GM23338 (cell line): Measurements from ENCODE around the gene RNASEH2C. TPM values are rescaled to one million over a fixed set of nuclear protein-coding genes. Genes with fewer than 3 reads are reported as not detected.

Source experiments
- ATAC-seq: fragments of 200-7000 bp; cut with Tn5 transposase; 3 replicates; pipeline ENCODE4 v1.9.1; 2020
- DNase-seq: peaks from one replicate; pipeline ENCODE4 v3.0.0-alpha.2; 2015; ENCODE audit warnings: low spot score
- H2AFZ ChIP-seq: fragments of 200-600 bp; sonication (generic); 2 replicates; pipeline ENCODE4 v1.8.0; 2016; ENCODE audit warnings: antibody characterized with exemption, mild to moderate bottlenecking, moderate library complexity
- H3F3A ChIP-seq: fragments of 200-600 bp; sonication (generic); replicated peaks from 2 replicates; pipeline ENCODE4 v1.8.0; 2017; ENCODE audit warnings: antibody characterized with exemption, mixed run types, low read depth
- H3K27ac ChIP-seq: fragments of 200-600 bp; sonication (generic); 2 replicates; pipeline ENCODE4 v1.6.1; 2016; ENCODE audit warnings: low read depth
- H3K27me3 ChIP-seq: fragments of 200-600 bp; sonication (generic); 2 replicates; pipeline ENCODE4 v1.8.0; 2016; ENCODE audit warnings: mild to moderate bottlenecking, mixed run types, moderate library complexity; ENCODE audit not compliant: insufficient read depth
- H3K36me3 ChIP-seq: fragments of 200-600 bp; sonication (generic); 2 replicates; pipeline ENCODE4 v1.8.0; 2016; ENCODE audit warnings: mild to moderate bottlenecking; ENCODE audit not compliant: insufficient read depth
- H3K4me1 ChIP-seq: fragments of 200-600 bp; sonication (generic); 2 replicates; pipeline ENCODE4 v1.8.0; 2016; ENCODE audit warnings: mild to moderate bottlenecking, moderate library complexity; ENCODE audit not compliant: insufficient read depth
- H3K4me2 ChIP-seq: fragments of 200-600 bp; sonication (generic); 2 replicates; pipeline ENCODE4 v1.7.1; 2017; ENCODE audit warnings: mixed run types
- H3K4me3 ChIP-seq: fragments of 200-600 bp; sonication (generic); 2 replicates; pipeline ENCODE4 v1.6.1; 2016; ENCODE audit warnings: mixed run types
- H3K79me2 ChIP-seq: fragments of 200-600 bp; sonication (generic); replicated peaks from 2 replicates; pipeline ENCODE4 v1.8.0; 2017; ENCODE audit warnings: mild to moderate bottlenecking; ENCODE audit not compliant: insufficient read depth
- H3K9me2 ChIP-seq: fragments of 200-600 bp; sonication (generic); 2 replicates; pipeline ENCODE4 v1.8.0; 2017; ENCODE audit not compliant: insufficient read depth
- H4K20me1 ChIP-seq: fragments of 200-600 bp; sonication (generic); replicated peaks from 2 replicates; pipeline ENCODE4 v1.8.0; 2017; ENCODE audit warnings: mild to moderate bottlenecking; ENCODE audit not compliant: insufficient read depth
- H3K27ac Mint-ChIP-seq: 2 replicates; pipeline ENCODE4 v1.8.0; 2020; ENCODE audit warnings: inconsistent platforms, mild to moderate bottlenecking, moderate library complexity, mixed read lengths
- H3K27me3 Mint-ChIP-seq: 3 replicates; pipeline ENCODE4 v1.8.0; 2022; ENCODE audit warnings: low read depth, mild to moderate bottlenecking, moderate library complexity, mixed read lengths, inconsistent platforms; ENCODE audit not compliant: insufficient read depth, poor library complexity
- H3K36me3 Mint-ChIP-seq: 3 replicates; pipeline ENCODE4 v1.8.0; 2021; ENCODE audit warnings: low read depth, mild to moderate bottlenecking, inconsistent platforms, moderate library complexity, mixed read lengths
- H3K4me1 Mint-ChIP-seq: 3 replicates; pipeline ENCODE4 v1.8.0; 2020; ENCODE audit warnings: mild to moderate bottlenecking, inconsistent platforms, mixed read lengths
- H3K4me3 Mint-ChIP-seq: 3 replicates; pipeline ENCODE4 v1.8.0; 2021; ENCODE audit warnings: moderate library complexity, mild to moderate bottlenecking, inconsistent platforms, mixed read lengths
- H3K9me3 Mint-ChIP-seq: 3 replicates; pipeline ENCODE4 v1.8.0; 2020; ENCODE audit warnings: moderate library complexity, mild to moderate bottlenecking, inconsistent platforms, mixed read lengths
- CREB1 ChIP-seq: fragments of 250-450 bp; sonication (Bioruptor Pico); IDR thresholded peaks from 2 replicates; pipeline ENCODE4 v1.5.0; 2020; ENCODE audit warnings: low read depth, mild to moderate bottlenecking, moderate library complexity
- EZH2 ChIP-seq: fragments of 200-600 bp; sonication (generic); IDR thresholded peaks from one replicate; pipeline ENCODE4 v1.8.0; 2017; ENCODE audit warnings: antibody characterized with exemption, mild to moderate bottlenecking, low read depth; ENCODE audit not compliant: unreplicated experiment
- EZH2phosphoT487 ChIP-seq: fragments of 200-600 bp; sonication (generic); IDR thresholded peaks from one replicate; pipeline ENCODE4 v1.8.1; 2018; ENCODE audit warnings: antibody characterized with exemption; ENCODE audit not compliant: unreplicated experiment
- NANOG ChIP-seq: IDR thresholded peaks from 2 replicates; pipeline ENCODE4 v1.6.1; 2016; ENCODE audit warnings: antibody characterized with exemption, borderline replicate concordance
- POLR2AphosphoS5 ChIP-seq: IDR thresholded peaks from 2 replicates; pipeline ENCODE4 v1.6.1; 2016; ENCODE audit warnings: antibody characterized with exemption, low read depth
- STAT1 ChIP-seq: IDR thresholded peaks from one replicate; pipeline ENCODE4 v1.6.1; 2016; ENCODE audit warnings: antibody characterized with exemption; ENCODE audit not compliant: unreplicated experiment
- ZNF114 ChIP-seq: fragments of 250-450 bp; sonication (Bioruptor Pico); IDR thresholded peaks from 2 replicates; pipeline ENCODE4 v1.5.0; 2020; ENCODE audit warnings: mild to moderate bottlenecking, moderate library complexity
- ZNF331 ChIP-seq: fragments of 250-450 bp; sonication (Bioruptor Pico); IDR thresholded peaks from 2 replicates; pipeline ENCODE4 v1.5.0; 2020; ENCODE audit warnings: low read depth, mild to moderate bottlenecking, moderate library complexity
- polyA plus RNA-seq: library from polyadenylated mRNA; unstranded; fragments of >200 nt; fragmentation: Nextera tagmentation; extraction: Ambion mirVana; gene quantifications from 2 replicates; pipeline ENCODE4 v1.2.1, GENCODE V29; 2016
- total RNA-seq: library from RNA; depleted of rRNA; stranded (reverse); fragments of >200 nt; shearing (Covaris generic); gene quantifications from 2 replicates; pipeline ENCODE4 v1.2.3, GENCODE V29; 2014
- TF ChIP-seq, protein P1 (sequence below): IDR thresholded peaks from 2 replicates; pipeline ENCODE4 v1.6.1; 2016; ENCODE audit warnings: antibody characterized with exemption
- TF ChIP-seq, protein P2 (sequence below), 2 experiments: fragments of 200-600 bp in 1 of 2; sonication (generic) in 1 of 2; conservative IDR thresholded peaks; 2 replicates each; pipeline versions ENCODE4 v1.5.1 to v1.6.1; 2016 to 2017; ENCODE audit warnings: antibody characterized with exemption in 2 of 2, low read depth in 2 of 2, mild to moderate bottlenecking in 2 of 2, moderate library complexity in 1 of 2
- TF ChIP-seq, protein P3 (sequence below): IDR thresholded peaks from one replicate; pipeline ENCODE4 v1.6.1; 2018; ENCODE audit warnings: antibody characterized with exemption; ENCODE audit not compliant: unreplicated experiment

The RNASEH2C gene
- total and polyA plus RNA-seq, 2 experiments from 2014 or later: 37.8 to 73.2 TPM

DNA sequence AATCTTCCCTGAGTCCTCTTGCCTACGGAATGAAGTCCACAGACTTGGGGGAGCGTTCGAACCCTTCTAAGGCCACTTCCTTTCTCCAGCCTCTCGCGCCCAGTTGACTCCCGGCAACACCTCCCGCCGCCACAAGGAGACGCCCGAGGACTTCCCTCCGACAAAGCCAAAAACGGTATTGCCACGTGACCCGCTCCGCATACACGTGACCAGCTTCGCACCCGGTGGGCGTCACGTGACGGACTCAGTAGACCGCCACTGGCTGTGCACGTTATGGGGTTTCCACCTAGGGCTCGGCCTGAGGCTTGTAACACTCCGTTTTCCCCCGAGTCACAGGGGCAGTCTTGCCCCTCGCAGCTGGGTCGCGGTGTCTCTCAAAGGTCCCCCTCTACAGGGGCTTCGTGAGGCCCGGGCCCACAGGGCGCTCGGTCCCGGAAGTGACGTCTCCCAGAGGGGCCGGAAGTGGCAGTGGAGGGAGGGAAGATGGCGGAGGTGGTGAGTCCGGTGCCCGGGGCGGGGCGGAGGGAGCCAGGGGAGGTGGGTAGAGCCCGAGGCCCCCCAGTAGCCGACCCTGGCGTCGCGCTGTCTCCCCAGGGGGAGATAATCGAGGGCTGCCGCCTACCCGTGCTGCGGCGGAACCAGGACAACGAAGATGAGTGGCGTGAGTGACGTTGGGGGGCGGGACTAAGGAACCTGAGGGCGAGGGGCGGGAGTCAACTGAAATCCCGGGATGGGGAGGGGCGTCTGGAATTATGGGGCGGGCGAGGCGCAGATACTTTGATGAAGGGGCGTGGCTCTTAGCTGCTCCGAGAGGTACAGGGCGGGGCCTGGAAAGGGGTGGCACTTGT, 8.6 kb downstream of the RNASEH2C start, which contains the start of gene KAT5:
TSS of gene KAT5 (plus strand) at position 468 of the 848 bp plus-strand sequence. CDS start at position 484, 16 bp downstream.
- peaks cover 14% of the 10 kb centered on the region for H3K27me3 Mint-ChIP-seq
- Histone ChIP-seq H3K9me2 (no peaks in the 10 kb centered on the region), H3K4me1 (no peaks in the 10 kb centered on the region), H3F3A (0 out of 2 replicates have a peak, but pooled peaks cover 2% of the 10 kb centered on the region), H3K4me3 (peak within 1 kb of the TSS; percentile 90), H4K20me1 (no peaks in the 10 kb centered on the region), H3K27me3 (no peaks in the 10 kb centered on the region), H3K4me2 (peak within 1 kb of the TSS; percentile 89), H3K36me3 (peaks cover 15% of the 10 kb centered on the region; the same call in 1 of the 2 replicates), H2AFZ (peak within 1 kb of the TSS; percentile 98), H3K79me2 (peaks cover 5% of the 10 kb centered on the region; the same call in 1 of the 2 replicates), H3K27ac (peak within 1 kb of the TSS; percentile 99)
- H3K36me3 Mint-ChIP-seq: peaks cover 43% of the 10 kb centered on the region
- H3K9me3 Mint-ChIP-seq: no peaks in the 10 kb centered on the region; the same call in 2 of the 3 replicates
- DNase-seq (peak; percentile 100), ATAC-seq (peak; percentile 88)
- peaks cover 9% of the 10 kb centered on the region; the same call in 2 of the 3 replicates for H3K4me1 Mint-ChIP-seq
- H3K27ac Mint-ChIP-seq: peak within 1 kb of the TSS; percentile 99
- H3K4me3 Mint-ChIP-seq: peak within 1 kb of the TSS; percentile 90
- 0 out of 2 replicates have a peak, but pooled peaks have one; percentile 29 for TF ChIP-seq ZNF114 (CRISPR knock-in tag)
- no peak for TF ChIP-seq EZH2phosphoT487
- no peak for TF ChIP-seq NANOG
- TF ChIP-seq STAT1: no peak
- peak; percentile 48 for TF ChIP-seq POLR2AphosphoS5
- TF ChIP-seq, protein P1, sequence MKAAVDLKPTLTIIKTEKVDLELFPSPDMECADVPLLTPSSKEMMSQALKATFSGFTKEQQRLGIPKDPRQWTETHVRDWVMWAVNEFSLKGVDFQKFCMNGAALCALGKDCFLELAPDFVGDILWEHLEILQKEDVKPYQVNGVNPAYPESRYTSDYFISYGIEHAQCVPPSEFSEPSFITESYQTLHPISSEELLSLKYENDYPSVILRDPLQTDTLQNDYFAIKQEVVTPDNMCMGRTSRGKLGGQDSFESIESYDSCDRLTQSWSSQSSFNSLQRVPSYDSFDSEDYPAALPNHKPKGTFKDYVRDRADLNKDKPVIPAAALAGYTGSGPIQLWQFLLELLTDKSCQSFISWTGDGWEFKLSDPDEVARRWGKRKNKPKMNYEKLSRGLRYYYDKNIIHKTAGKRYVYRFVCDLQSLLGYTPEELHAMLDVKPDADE: peak; percentile 75
- no peak for TF ChIP-seq EZH2
- TF ChIP-seq CREB1 (CRISPR knock-in tag): peak; percentile 95
- TF ChIP-seq, protein P2, sequence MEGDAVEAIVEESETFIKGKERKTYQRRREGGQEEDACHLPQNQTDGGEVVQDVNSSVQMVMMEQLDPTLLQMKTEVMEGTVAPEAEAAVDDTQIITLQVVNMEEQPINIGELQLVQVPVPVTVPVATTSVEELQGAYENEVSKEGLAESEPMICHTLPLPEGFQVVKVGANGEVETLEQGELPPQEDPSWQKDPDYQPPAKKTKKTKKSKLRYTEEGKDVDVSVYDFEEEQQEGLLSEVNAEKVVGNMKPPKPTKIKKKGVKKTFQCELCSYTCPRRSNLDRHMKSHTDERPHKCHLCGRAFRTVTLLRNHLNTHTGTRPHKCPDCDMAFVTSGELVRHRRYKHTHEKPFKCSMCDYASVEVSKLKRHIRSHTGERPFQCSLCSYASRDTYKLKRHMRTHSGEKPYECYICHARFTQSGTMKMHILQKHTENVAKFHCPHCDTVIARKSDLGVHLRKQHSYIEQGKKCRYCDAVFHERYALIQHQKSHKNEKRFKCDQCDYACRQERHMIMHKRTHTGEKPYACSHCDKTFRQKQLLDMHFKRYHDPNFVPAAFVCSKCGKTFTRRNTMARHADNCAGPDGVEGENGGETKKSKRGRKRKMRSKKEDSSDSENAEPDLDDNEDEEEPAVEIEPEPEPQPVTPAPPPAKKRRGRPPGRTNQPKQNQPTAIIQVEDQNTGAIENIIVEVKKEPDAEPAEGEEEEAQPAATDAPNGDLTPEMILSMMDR (conservative IDR thresholded peaks at IDR 0.05; ENCODE audit: low read depth in 2 of 2): peak; percentile 76 to 95

DNA sequence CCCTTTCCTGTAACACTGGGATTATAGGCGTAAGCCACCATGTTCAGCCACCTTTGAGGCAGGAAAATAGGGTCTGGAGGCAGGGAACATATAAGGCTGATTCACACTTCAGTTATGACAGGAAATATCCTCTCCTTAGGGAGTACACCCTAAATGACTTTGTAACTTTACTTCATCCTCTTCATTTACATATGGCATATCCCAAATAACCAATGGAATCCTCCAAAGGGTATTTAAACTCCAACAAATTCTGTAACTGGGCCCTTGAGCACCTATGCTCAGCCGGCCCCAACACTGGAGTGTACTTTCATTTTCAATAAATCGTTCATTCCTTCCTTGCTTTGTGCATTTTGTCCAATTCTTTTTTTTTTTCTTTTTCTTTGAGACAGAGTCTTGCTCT, 10.2 kb downstream of the RNASEH2C start:
- Histone ChIP-seq H3K27ac (no peak overlapping the region), H3K4me2 (no peak overlapping the region), H3K79me2 (peaks cover 5% of the 10 kb centered on the region; the same call in 1 of the 2 replicates), H4K20me1 (no peaks in the 10 kb centered on the region), H3K9me2 (no peaks in the 10 kb centered on the region), H3K4me3 (no peak overlapping the region), H3K36me3 (peaks cover 11% of the 10 kb centered on the region; the same call in 1 of the 2 replicates), H3K27me3 (no peaks in the 10 kb centered on the region), H3F3A (0 out of 2 replicates have a peak, but pooled peaks cover 2% of the 10 kb centered on the region), H3K4me1 (no peaks in the 10 kb centered on the region), H2AFZ (no peak overlapping the region)
- Mint-ChIP-seq H3K9me3 (no peaks in the 10 kb centered on the region; the same call in 2 of the 3 replicates), H3K4me3 (no peak overlapping the region), H3K36me3 (peaks cover 30% of the 10 kb centered on the region), H3K27ac (no peak overlapping the region), H3K4me1 (peaks cover 9% of the 10 kb centered on the region; the same call in 2 of the 3 replicates), H3K27me3 (peaks cover 14% of the 10 kb centered on the region)
- ATAC-seq (no peak), DNase-seq (no peak)
- TF ChIP-seq CREB1 (CRISPR knock-in tag): no peak
- no peak for TF ChIP-seq EZH2
- TF ChIP-seq, protein P3, sequence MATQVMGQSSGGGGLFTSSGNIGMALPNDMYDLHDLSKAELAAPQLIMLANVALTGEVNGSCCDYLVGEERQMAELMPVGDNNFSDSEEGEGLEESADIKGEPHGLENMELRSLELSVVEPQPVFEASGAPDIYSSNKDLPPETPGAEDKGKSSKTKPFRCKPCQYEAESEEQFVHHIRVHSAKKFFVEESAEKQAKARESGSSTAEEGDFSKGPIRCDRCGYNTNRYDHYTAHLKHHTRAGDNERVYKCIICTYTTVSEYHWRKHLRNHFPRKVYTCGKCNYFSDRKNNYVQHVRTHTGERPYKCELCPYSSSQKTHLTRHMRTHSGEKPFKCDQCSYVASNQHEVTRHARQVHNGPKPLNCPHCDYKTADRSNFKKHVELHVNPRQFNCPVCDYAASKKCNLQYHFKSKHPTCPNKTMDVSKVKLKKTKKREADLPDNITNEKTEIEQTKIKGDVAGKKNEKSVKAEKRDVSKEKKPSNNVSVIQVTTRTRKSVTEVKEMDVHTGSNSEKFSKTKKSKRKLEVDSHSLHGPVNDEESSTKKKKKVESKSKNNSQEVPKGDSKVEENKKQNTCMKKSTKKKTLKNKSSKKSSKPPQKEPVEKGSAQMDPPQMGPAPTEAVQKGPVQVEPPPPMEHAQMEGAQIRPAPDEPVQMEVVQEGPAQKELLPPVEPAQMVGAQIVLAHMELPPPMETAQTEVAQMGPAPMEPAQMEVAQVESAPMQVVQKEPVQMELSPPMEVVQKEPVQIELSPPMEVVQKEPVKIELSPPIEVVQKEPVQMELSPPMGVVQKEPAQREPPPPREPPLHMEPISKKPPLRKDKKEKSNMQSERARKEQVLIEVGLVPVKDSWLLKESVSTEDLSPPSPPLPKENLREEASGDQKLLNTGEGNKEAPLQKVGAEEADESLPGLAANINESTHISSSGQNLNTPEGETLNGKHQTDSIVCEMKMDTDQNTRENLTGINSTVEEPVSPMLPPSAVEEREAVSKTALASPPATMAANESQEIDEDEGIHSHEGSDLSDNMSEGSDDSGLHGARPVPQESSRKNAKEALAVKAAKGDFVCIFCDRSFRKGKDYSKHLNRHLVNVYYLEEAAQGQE: no peak
- TF ChIP-seq POLR2AphosphoS5: no peak
- TF ChIP-seq ZNF331 (CRISPR knock-in tag): no peak
